Measurements from ENCODE around the gene FES. TPM values are rescaled to one million over a fixed set of nuclear protein-coding genes. Genes with fewer than 3 reads are reported as not detected.

Gene FES
- total RNA-seq, 4 donors from 2014 or later, result 62.0 to 183 (median 72.1) TPM

- H3K27ac ChIP-seq, result peak within 1 kb of the TSS; percentile 84 to 96 (median 95)
- no peaks in the 10 kb centered on the region for H3K27me3 ChIP-seq
- no peak for DNase-seq (ENCODE audit: low spot score in 2 of 2)
- WGBS, 2 donors, result 1% methylated on average over 5 to 47 of the region's 81 CpGs
- H3K9me3 ChIP-seq, result no peaks in the 10 kb centered on the region
- H3K4me3 ChIP-seq, result peak within 1 kb of the TSS; percentile 64 to 87 (median 80)
- peak in 1 of 2 donors; percentile 64 for TF ChIP-seq EP300 (IDR thresholded peaks at IDR 0.05)
- peak in 1 of 5 experiments; percentile 9 for TF ChIP-seq CTCF (IDR thresholded peaks at IDR 0.05)
- TF ChIP-seq POLR2A (IDR thresholded peaks at IDR 0.05), result no peak
- H3K4me1 ChIP-seq, result peaks cover 0 to 58% (median 46%) of the 10 kb centered on the region in 4 donors
- peaks cover 0 to 31% (median 30%) of the 10 kb centered on the region in 3 donors for H3K36me3 ChIP-seq
Observed at GRCh38 chr15:90902840-90903732, 18.8 kb downstream of the FES start, which contains the start of gene MAN2A2. Gene MAN2A2, plus strand, starts transcription at chr15:90903302. Its CDS starts 906 bp downstream, at chr15:90904208.

- Histone ChIP-seq H3K27ac (peak overlapping the region; percentile 84 to 96 (median 95)), H3K4me1 (peaks cover 0 to 67% (median 54%) of the 10 kb centered on the region in 4 donors), H3K4me3 (peak overlapping the region; percentile 64 to 87 (median 80)), H3K36me3 (peaks cover 0 to 31% (median 30%) of the 10 kb centered on the region in 3 donors), H3K9me3 (no peaks in the 10 kb centered on the region), H3K27me3 (no peaks in the 10 kb centered on the region)
- no peak for DNase-seq (ENCODE audit: low spot score in 2 of 2)
- TF ChIP-seq EP300 (IDR thresholded peaks at IDR 0.05), result no peak
- no peak for TF ChIP-seq CTCF (IDR thresholded peaks at IDR 0.05)
- TF ChIP-seq POLR2A (IDR thresholded peaks at IDR 0.05), result no peak
- 40 to 56% methylated on average over 17 to 18 of the region's 18 CpGs for WGBS, 2 donors
Observed at GRCh38 chr15:90903733-90904536, 19.6 kb downstream of the FES start.

GRCh38 chr15:90904746-90905145 is 20.4 kb downstream of the FES start:
- 84 to 90% methylated on average over 9 of the region's 9 CpGs for WGBS, 2 donors
- Histone ChIP-seq H3K27ac (peak overlapping the region in 3 of 4 donors; percentile 52 to 96 (median 94)), H3K36me3 (peaks cover 0 to 39% (median 32%) of the 10 kb centered on the region in 3 donors), H3K9me3 (no peaks in the 10 kb centered on the region), H3K27me3 (no peaks in the 10 kb centered on the region), H3K4me1 (peaks cover 0 to 75% (median 59%) of the 10 kb centered on the region in 4 donors), H3K4me3 (no peak overlapping the region)
- DNase-seq (ENCODE audit: low spot score in 2 of 2), result no peak
- TF ChIP-seq CTCF (IDR thresholded peaks at IDR 0.05), result no peak
- TF ChIP-seq EP300 (IDR thresholded peaks at IDR 0.05), result no peak
- TF ChIP-seq POLR2A (IDR thresholded peaks at IDR 0.05), result no peak

- Histone ChIP-seq H3K4me3 (no peak overlapping the region), H3K36me3 (peaks cover 0 to 47% (median 40%) of the 10 kb centered on the region in 3 donors)
- DNase-seq (ENCODE audit: low spot score in 2 of 2), result no peak
Observed at GRCh38 chr15:90905306-90906180, 21.2 kb downstream of the FES start.

More at GRCh38 chr15:90905306-90906180, 21.2 kb downstream of the FES start:
- WGBS, 2 donors, result 92 to 95% methylated on average over 26 to 28 of the region's 28 CpGs
- H3K27ac ChIP-seq, result peak overlapping the region in 3 of 4 donors; percentile 71 to 96 (median 94)
- H3K9me3 ChIP-seq, result no peaks in the 10 kb centered on the region
- TF ChIP-seq POLR2A (IDR thresholded peaks at IDR 0.05), result no peak
- no peak for TF ChIP-seq EP300 (IDR thresholded peaks at IDR 0.05)
- no peak for TF ChIP-seq CTCF (IDR thresholded peaks at IDR 0.05)
- no peaks in the 10 kb centered on the region for H3K27me3 ChIP-seq
- H3K4me1 ChIP-seq, result peaks cover 0 to 80% (median 60%) of the 10 kb centered on the region in 4 donors

Data from tibial nerve (tissue), 4 donors.